K562 (cell line): ENCODE data around the gene KLK10. TPM values are rescaled to one million over a fixed set of nuclear protein-coding genes. Genes with fewer than 3 reads are reported as not detected.

Experiments
- ATAC-seq: fragments of 200-7000 bp; cut with Tn5 transposase; 3 replicates; pipeline ENCODE4 v1.9.1; 2020; ENCODE audit warnings: moderate library complexity
- BruUV-seq: library from RNA; stranded (reverse); fragments of 400-500 nt; replicated peaks from 2 replicates; lab custom pipeline; 2021; lab: Mats Ljungman, UMichigan
- CTCF ChIA-PET: fragments of 300-600 bp; formaldehyde crosslinking; extraction: SDS; loops from one replicate; lab custom pipeline; 2021; ENCODE audit warnings: low intra/inter-chr PET ratio; lab: Yijun Ruan, JAX
- POLR2A ChIA-PET: fragments of 300-600, 350-650 bp; sonication (Branson Sonifier 250); formaldehyde crosslinking; extraction: SDS; loops from one replicate; lab custom pipeline; 2021; ENCODE audit warnings: antibody characterized with exemption, inconsistent platforms; lab: Yijun Ruan, JAX
- DNase-seq, 4 experiments: peaks; one replicate each; pipeline versions ENCODE4 v3.0.0 to v3.0.0-alpha.2; 2011 to 2018; ENCODE audit warnings: low spot score in 3 of 4, mixed read lengths in 3 of 4; ENCODE audit errors: extremely low read depth in 1 of 4
- FAIRE-seq: peaks from 2 replicates; lab custom pipeline; 2011; peaks lifted over from hg19 to GRCh38; lab: Jason Lieb, UNC
- H2AFZ ChIP-seq: 2 replicates; pipeline ENCODE4 v1.6.0; 2011; ENCODE audit warnings: low read depth, low read length, control low read depth, inconsistent platforms
- H3K27ac ChIP-seq: fragments of 200-600 bp; 3 replicates; pipeline ENCODE4 v1.8.0; 2011; ENCODE audit warnings: low read depth, mild to moderate bottlenecking, control low read depth, inconsistent platforms, low read length, moderate library complexity, mixed read lengths; ENCODE audit errors: extremely low read depth
- H3K27me3 ChIP-seq, 2 experiments: fragments of 300-600 bp in 1 of 2; 2 replicates in 1 of 2; 3 replicates in 1 of 2; pipeline versions ENCODE4 v1.6.0 to v1.8.0; 2011; ENCODE audit warnings: inconsistent platforms in 2 of 2, low read length in 2 of 2, mild to moderate bottlenecking in 1 of 2, mixed read lengths in 1 of 2, moderate library complexity in 1 of 2; ENCODE audit not compliant: control insufficient read depth in 2 of 2, insufficient read depth in 2 of 2
- H3K36me3 ChIP-seq: fragments of 300-600 bp; 3 replicates; pipeline ENCODE4 v1.8.0; 2011; ENCODE audit warnings: mild to moderate bottlenecking, low read length, inconsistent platforms; ENCODE audit not compliant: control insufficient read depth, insufficient read depth
- H3K4me1 ChIP-seq, 2 experiments: fragments of 200-600 bp in 1 of 2; replicated peaks in 1 of 2; 2 replicates in 1 of 2; 3 replicates in 1 of 2; pipeline versions ENCODE4 v1.5.1 to v1.8.0; 2011; ENCODE audit warnings: inconsistent platforms in 2 of 2, low read length in 2 of 2, mild to moderate bottlenecking in 1 of 2, mixed read lengths in 1 of 2, moderate library complexity in 1 of 2; ENCODE audit not compliant: control insufficient read depth in 2 of 2, insufficient read depth in 2 of 2
- H3K4me2 ChIP-seq: 2 replicates; pipeline ENCODE4 v1.6.1; 2011; ENCODE audit warnings: low read length, control low read depth, inconsistent platforms, mixed read lengths; ENCODE audit not compliant: insufficient read depth
- H3K4me3 ChIP-seq: fragments of 200-600 bp; sonication (generic), shearing (Covaris generic); 2 replicates; pipeline ENCODE4 v1.5.1; 2016; ENCODE audit warnings: control low read depth, inconsistent platforms
- H3K79me2 ChIP-seq: fragments of 200-600 bp; 3 replicates; pipeline ENCODE4 v1.8.0; 2011; ENCODE audit warnings: low read length, inconsistent platforms; ENCODE audit not compliant: control insufficient read depth, insufficient read depth
- H3K9ac ChIP-seq, 2 experiments: 2 replicates each; pipeline versions ENCODE4 v1.6.0 to v1.6.1; 2011; ENCODE audit warnings: low read depth in 2 of 2, low read length in 2 of 2, control low read depth in 1 of 2, inconsistent platforms in 1 of 2, mild to moderate bottlenecking in 1 of 2, mixed read lengths in 1 of 2; ENCODE audit not compliant: insufficient read depth in 1 of 2
- H3K9me1 ChIP-seq: one replicate; pipeline ENCODE4 v1.6.0; 2011; ENCODE audit warnings: inconsistent platforms, mild to moderate bottlenecking, low read length, moderate library complexity; ENCODE audit not compliant: control insufficient read depth, insufficient read depth
- H3K9me3 ChIP-seq: replicated peaks from 2 replicates; pipeline ENCODE4 v1.5.1; 2011; ENCODE audit warnings: low read depth, low read length, inconsistent platforms; ENCODE audit not compliant: control insufficient read depth, insufficient read depth
- H4K20me1 ChIP-seq: replicated peaks from 2 replicates; pipeline ENCODE4 v1.6.1; 2011; ENCODE audit warnings: low read length, inconsistent platforms, mixed read lengths; ENCODE audit not compliant: control insufficient read depth, insufficient read depth
- BRF1 ChIP-seq: IDR thresholded peaks from 3 replicates; pipeline ENCODE4 v1.6.1; 2011; ENCODE audit warnings: borderline replicate concordance, mild to moderate bottlenecking; ENCODE audit not compliant: insufficient read length; ENCODE audit errors: extremely low read depth
- CBFB ChIP-seq: sonication (generic); formaldehyde crosslinking; IDR thresholded peaks from 2 replicates; pipeline ENCODE4 v1.4.0; 2020; ENCODE audit warnings: mild to moderate bottlenecking, missing genetic modification reagents
- PPARD ChIP-seq: fragments of 250-450 bp; sonication (Bioruptor Pico); IDR thresholded peaks from 2 replicates; pipeline ENCODE4 v1.8.0; 2022; ENCODE audit warnings: inconsistent platforms, mild to moderate bottlenecking, moderate library complexity
- RAD51 ChIP-seq: fragments of 450-650 bp; IDR thresholded peaks from 2 replicates; pipeline ENCODE4 v1.7.1; 2016; ENCODE audit warnings: low read depth, mild to moderate bottlenecking, borderline replicate concordance
- THAP12 ChIP-seq: fragments of 250-450 bp; sonication (Bioruptor Pico); IDR thresholded peaks from 2 replicates; pipeline ENCODE4 v1.9.0; 2021; ENCODE audit warnings: mild to moderate bottlenecking, inconsistent platforms
- ZNF24 ChIP-seq: fragments of 450-650 bp; IDR thresholded peaks from 2 replicates; pipeline ENCODE4 v1.6.1; 2016
- ZNF277 ChIP-seq: fragments of 250-450 bp; sonication (Bioruptor Pico); IDR thresholded peaks from 2 replicates; pipeline ENCODE4 v1.8.0; 2022; ENCODE audit warnings: inconsistent platforms, mild to moderate bottlenecking, moderate library complexity, borderline replicate concordance
- ZNF592 ChIP-seq: fragments of 450-650 bp; IDR thresholded peaks from 2 replicates; pipeline ENCODE4 v1.6.1; 2017; ENCODE audit warnings: antibody characterized with exemption, mild to moderate bottlenecking
- WGBS: fragments of 100-300 bp; shearing (Covaris generic); methylation state at CpG from one replicate; pipeline ENCODE4 v1.1.6; 2016; ENCODE audit warnings: low coverage, mixed read lengths; ENCODE audit not compliant: insufficient coverage; ENCODE audit errors: missing lambda C conversion rate; 5-methylcytosine and 5-hydroxymethylcytosine counted together
- in situ Hi-C: fragments of 300-500 bp; cut with MboI; formaldehyde crosslinking; loops from 4 replicates; pipeline ENCODE4 v1.15.0; 2018; ENCODE audit warnings: inconsistent platforms, mixed read lengths
- intact Hi-C: fragments of 100-400 bp; cut with micrococcal nuclease; formaldehyde crosslinking; loops from 2 replicates; pipeline ENCODE4 v1.14.2; 2022
- polyA plus RNA-seq, 8 experiments: library from polyadenylated mRNA; depleted of rRNA in 4 of 8; stranded (reverse) in 5 of 8; unstranded in 3 of 8; fragments of >200 nt; fragmentation: Nextera tagmentation in 2 of 8; fragmentation: Illumina TruSeq in 1 of 8; extraction: Ambion mirVana in 2 of 8; extraction: Trizol in 1 of 8; gene quantifications; 2 replicates each; pipeline versions ENCODE4 v1.2.1 to v1.2.3, GENCODE V29; 2011 to 2014; ENCODE audit warnings: inconsistent platforms in 1 of 8, missing spikeins in 1 of 8
- total RNA-seq, 7 experiments: library from RNA; depleted of rRNA in 6 of 7; stranded (reverse); fragments of >200 nt in 6 of 7; fragmentation: Illumina TruSeq in 2 of 7; extraction: Trizol in 2 of 7; gene quantifications; 2 replicates each; pipeline versions ENCODE4 v1.2.1 to v1.2.3, GENCODE V29; 2011 to 2021; ENCODE audit warnings: low replicate concordance in 1 of 7

Gene KLK10
- total and polyA plus RNA-seq, 9 of the 15 experiments (the other 6 are each of a cell fraction or from before 2014, with no cell fraction given): 0.11 TPM; not detected in 8

GRCh38 chr19:51063664-51064063 lies 44.2 kb upstream of the KLK10 start:
- BruUV-seq: no TSS peak
- WGBS: 67% methylated on average over 7 of the region's 7 CpGs
- H3K4me2 ChIP-seq: no peak overlapping the region

More at GRCh38 chr19:51063664-51064063, 44.2 kb upstream of the KLK10 start:
- Histone ChIP-seq H3K4me1 (peaks cover 16 to 18% of the 10 kb centered on the region in 2 experiments), H3K27ac (no peak overlapping the region), H4K20me1 (no peaks in the 10 kb centered on the region), H3K79me2 (no peaks in the 10 kb centered on the region), H3K4me3 (no peak overlapping the region), H3K9me1 (no peaks in the 10 kb centered on the region), H3K9ac (no peak overlapping the region), H3K27me3 (peaks cover 1 to 8% of the 10 kb centered on the region in 2 experiments; a peak in 1 of 5 replicates), H2AFZ (no peak overlapping the region), H3K36me3 (no peaks in the 10 kb centered on the region), H3K9me3 (no peaks in the 10 kb centered on the region)
- in situ Hi-C loops (no loop called here), intact Hi-C loops (no loop called here)
- DNase-seq (no peak), FAIRE-seq (no peak), ATAC-seq (no peak)
- ChIA-PET CTCF (no interaction called here), POLR2A (no interaction called here)
- TF ChIP-seq BRF1 (no peak), RAD51 (no peak), ZNF277 (CRISPR knock-in tag) (no peak), PPARD (no peak), THAP12 (no peak), ZNF24 (no peak), CBFB (CRISPR knock-in tag) (no peak), ZNF592 (no peak)
